Activated T-cell treated with anti-CD3 and anti-CD28 coated beads for 24 hours (primary cell): ENCODE results near the gene ZNF469.
"Not testable (repeated sequence)": the region's sequence is repeated elsewhere in the genome, so short reads cannot be mapped to it uniquely, and the experiment has no call there.

Experiments
- DNase-seq: peaks from one replicate; pipeline ENCODE4 v3.0.0-alpha.2; 2020; ENCODE audit warnings: low read depth

The ZNF469 gene

GRCh38 chr16:88393034-88393433 lies 10.3 kb downstream of the ZNF469 start:
- DNase-seq: no peak

- DNase-seq: no peak
Measured at GRCh38 chr16:88393571-88393970, 10.8 kb downstream of the ZNF469 start.

DNA sequence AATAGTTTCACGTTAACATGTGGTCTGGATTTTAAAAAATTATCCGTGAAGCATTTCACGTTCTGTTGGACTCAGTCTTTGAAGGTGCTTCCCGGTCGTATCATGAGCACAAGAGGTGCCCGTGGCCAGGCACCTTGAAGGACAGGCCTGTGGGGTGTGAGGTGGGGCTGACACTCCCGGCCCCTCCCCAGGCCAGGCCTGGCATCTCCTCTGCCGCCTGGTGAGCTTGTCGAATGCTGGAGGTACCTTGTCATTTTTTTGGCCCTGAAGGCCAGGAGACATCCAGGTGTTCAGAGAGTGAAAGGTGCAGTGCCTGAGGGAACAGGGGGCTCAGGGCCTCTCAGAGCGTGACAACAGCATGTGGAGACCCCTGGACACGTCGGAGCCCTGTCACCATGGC lies 11.7 kb downstream of the ZNF469 start:
- no peak for DNase-seq

GRCh38 chr16:88395669-88396584 lies 13.2 kb downstream of the ZNF469 start:
- no peak for DNase-seq

GRCh38 chr16:88398170-88398873 lies 15.6 kb downstream of the ZNF469 start:
- DNase-seq: no peak

- no peak for DNase-seq
Measured at GRCh38 chr16:88398874-88399178, 16.1 kb downstream of the ZNF469 start.

DNA sequence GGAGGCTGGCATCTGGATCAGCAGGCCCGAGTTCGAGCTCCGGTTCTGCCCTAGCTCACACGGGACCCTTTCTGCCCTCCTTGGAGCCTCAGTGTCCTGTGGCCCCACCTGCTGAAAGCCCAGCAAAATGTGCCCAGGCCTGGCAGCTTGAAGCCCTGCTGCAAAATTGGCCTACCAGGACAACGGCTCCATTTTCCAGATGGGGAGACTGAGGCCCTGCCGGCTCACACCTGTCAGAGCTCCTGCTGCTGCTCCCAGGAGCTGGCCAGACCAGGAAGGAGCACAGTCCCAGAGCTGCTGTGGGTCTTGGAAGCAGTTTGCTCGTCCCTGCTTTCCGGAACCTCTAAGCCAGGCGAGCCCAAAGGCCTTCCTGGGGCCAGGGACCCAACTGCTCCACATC lies 17.4 kb downstream of the ZNF469 start:
- DNase-seq: no peak

GRCh38 chr16:88401604-88402246 lies 19.0 kb downstream of the ZNF469 start:
- no peak for DNase-seq

DNA sequence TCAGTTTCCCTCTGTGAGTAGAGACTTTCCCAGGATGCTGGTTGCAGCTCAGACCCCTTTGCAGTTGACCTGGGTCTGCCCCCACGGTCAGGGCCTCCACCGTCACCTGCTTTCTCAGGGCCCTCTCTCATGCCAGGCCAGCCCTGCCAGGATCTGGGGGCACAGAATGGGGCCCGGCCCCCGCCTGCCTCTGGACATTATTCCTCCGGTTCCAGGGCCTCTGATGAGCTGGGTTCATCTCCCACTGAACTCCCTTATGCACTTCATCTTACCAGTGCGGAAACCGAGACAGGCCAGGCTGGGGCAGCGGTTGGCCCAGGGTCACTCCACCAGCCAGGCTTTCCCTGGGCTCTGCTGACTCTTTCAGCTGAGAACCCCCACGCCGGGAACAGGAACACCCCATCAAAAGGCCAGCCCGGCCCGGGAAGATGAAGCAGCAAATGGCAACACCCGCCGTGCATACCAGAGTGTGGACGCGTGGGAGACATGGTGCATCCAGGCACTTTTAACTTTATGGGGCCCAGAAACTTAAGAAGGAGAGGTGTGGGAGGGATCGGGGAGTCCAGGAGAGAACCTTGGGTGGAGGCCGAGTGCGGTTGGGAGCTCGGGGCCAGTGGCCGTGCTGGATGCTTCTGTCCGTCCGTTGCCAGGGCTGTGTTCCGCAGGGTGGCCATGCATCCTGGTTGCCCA lies 19.9 kb downstream of the ZNF469 start:
- no peak for DNase-seq

- DNase-seq: no peak
Measured at GRCh38 chr16:88403794-88404581, 21.2 kb downstream of the ZNF469 start.

- DNase-seq: no peak
Measured at GRCh38 chr16:88404769-88405168, 22.0 kb downstream of the ZNF469 start.

GRCh38 chr16:88405216-88406060 lies 22.7 kb downstream of the ZNF469 start:
- DNase-seq: no peak

DNA sequence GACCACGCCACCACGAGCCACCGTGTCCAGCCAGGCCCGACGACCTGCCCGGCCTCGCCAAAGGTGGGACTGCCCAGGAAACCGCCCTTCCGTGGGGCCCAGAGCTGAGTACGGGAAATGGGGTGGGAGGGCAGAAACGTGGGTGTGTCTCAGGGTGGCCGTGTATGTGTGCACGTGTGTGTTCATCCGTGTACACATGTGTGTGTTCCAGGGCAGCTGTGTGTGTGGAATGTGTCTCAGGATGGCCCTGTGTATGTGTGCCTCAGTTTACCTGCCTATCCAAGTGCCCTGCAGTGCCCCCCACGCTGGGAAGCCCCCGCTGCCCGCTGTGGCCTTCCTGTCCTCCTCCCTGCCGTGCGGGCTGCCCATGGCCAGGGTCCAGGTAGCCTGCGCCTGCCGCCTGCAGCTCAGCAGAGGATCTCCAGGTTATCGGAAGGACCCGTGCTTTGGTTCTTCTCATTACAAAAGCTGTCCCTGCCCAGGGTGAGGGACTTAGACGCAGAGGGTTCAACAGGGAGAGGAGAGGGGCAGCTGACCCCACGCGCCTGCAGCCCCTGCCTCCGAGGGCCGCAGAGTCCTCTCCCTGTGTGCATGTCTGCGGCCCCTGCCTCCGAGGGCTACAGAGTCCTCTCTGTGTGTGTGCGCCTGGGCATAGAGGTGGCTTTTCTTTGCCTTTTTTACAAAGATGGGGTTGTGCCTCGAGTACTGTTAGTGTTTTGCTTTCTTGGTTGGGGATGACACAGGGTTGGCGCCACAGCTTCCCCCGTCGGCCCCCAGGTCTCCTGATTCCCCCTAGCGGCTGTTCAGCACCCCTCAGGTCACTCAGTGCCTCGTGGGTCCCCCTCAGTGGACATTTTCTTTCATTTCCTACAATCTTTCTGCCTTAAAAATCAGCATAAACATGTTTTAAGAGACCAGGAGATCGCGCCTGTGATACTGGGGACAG lies 23.6 kb downstream of the ZNF469 start:
- DNase-seq: no peak

GRCh38 chr16:88407042-88407420 lies 24.3 kb downstream of the ZNF469 start:
- no peak for DNase-seq

DNA sequence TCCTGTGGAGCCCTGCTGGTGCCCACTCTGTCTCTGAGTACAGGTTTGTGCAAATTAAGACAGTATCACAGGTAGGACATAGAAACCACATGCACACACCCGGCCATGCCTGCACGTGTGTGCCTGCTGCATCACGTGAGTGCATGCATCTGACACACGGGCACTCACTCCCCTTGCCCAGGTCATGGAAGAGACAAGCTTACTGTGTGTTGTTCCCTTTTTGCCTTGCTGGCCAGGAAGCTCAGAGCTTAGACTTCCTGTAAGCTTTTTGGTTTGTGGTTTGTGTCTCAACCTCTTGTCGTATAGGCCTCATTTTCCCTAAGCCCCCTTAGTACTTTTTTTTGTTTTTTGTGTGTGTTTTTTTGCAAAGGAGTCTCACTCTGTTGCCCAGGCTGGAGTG lies 25.0 kb downstream of the ZNF469 start:
- DNase-seq: no peak

- DNase-seq: no peak
Measured at GRCh38 chr16:88408561-88409142, 25.9 kb downstream of the ZNF469 start.

DNA sequence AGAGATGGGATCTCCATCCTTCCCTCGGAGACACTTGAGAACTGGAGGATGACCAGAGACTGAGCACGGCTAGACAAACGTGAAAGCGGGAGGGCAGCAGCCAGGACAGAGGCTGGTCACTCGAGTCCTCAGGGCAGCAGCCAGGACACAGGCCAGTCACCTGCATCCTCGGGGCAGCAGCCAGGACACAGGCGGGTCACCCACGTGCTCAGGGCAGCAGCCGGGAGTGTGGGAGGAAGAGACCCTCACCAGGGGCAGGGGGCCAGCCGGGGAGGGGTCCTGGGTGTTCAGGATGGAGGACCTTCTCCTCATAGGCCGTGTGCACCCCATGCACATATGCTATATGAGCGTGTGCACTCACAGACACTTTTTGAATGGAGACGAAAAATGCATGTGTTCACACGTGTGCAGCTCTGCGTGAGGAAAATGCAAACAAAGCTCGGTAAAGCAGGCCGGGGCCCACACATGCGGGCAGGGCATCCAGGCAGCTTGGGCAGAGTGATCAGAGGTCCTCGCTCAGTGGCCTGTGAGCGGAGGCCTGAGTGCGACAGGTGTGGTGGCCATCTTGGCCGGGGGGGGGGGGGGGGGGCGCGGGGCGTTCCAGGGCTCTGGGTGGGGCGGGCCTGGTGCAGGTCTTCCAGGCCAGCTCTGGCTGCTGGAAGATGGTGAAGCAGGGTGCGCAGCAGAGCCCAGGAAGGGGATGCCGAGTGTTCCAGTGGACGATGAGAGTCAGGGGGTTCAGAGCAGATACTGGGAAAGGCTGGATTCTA lies 26.7 kb downstream of the ZNF469 start:
- DNase-seq: no peak

- DNase-seq: not testable (repeated sequence)
Measured at GRCh38 chr16:88410297-88410968, 27.7 kb downstream of the ZNF469 start.
